ENCODE measurements around the gene DEPDC7.

- TF ChIP-seq SUZ12 (IDR thresholded peaks at IDR 0.05) (no peak), TARDBP (IDR thresholded peaks at IDR 0.05) (no peak), BHLHE40 (IDR thresholded peaks at IDR 0.05; ENCODE audit: borderline replicate concordance) (no peak), SP1 (IDR thresholded peaks at IDR 0.05) (no peak), PKNOX1 (IDR thresholded peaks at IDR 0.05) (no peak), ARNT (IDR thresholded peaks at IDR 0.05) (no peak), CTBP1 (IDR thresholded peaks at IDR 0.05; ENCODE audit: borderline replicate concordance) (no peak), NFRKB (IDR thresholded peaks at IDR 0.05) (no peak), FOXK2 (IDR thresholded peaks at IDR 0.05) (no peak), HDGF (IDR thresholded peaks at IDR 0.05; ENCODE audit: borderline replicate concordance) (no peak), FOXM1 (IDR thresholded peaks at IDR 0.05; ENCODE audit: borderline replicate concordance) (no peak)
These were observed 13.7 kb upstream of the DEPDC7 start for GRCh38 chr11:33001751-33002542.

All from HEK293T (cell line).